Measurements from ENCODE around the gene HTR4.
"Not testable (repeated sequence)": the region's sequence is repeated elsewhere in the genome, so short reads cannot be mapped to it uniquely, and the experiment has no call there.

The HTR4 gene

DNA sequence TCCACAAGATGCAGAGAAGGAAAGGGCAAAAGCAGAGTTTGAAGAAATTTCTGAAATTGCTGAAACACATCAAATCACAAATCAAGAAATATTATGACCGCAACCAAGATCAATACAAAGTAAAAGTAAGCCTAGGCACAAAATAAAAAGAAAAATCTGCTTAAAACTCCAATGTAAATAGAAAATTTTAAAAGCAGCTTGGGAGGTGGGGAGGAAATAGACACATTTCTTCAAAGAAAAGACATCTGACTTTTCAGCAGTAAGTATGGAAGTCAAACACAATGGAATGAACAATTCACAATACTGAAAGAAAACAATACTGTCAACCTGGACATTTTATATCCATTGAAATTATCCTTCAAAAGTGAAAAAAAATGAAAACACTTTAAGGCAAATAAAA is 55.1 kb downstream of the HTR4 start:
- DNase-seq = no peak

DNA sequence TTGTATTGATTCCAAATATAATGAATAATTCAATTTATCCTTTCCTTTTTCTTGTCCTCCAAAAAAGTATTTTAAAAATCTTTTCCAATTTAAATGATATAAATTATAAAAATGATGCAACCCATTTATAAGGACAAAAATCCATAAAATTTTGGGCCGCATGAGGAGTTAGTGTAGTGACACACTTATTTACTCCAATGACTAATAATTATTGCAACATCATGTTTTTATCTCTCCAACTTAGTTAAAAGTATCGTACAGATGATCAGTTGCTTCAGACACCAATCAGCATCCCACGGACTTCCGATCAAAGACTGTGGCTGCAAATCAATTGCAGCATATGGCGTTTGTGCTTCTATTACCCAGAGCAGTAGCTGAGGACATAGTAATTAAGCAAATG is 58.6 kb downstream of the HTR4 start:
- no peak for DNase-seq

DNA sequence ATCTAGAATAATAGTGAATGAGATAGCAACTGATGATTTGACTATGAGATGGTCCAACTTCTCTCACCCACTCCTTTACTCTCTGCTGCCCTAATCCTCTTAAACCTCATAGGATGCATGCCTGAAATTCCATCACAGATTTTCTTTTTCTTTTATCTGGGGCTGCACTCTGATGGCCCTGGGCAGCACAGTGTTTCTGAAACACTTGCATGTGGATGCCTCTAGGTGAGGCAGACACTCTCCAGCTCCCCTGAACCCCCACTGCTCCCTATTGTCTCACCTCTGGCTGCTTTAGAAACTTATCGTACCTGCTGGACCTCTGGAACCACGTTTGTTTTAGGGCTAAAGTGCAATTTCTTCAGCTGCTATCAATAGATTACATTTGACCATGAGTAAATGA is 67.5 kb downstream of the HTR4 start:
- DNase-seq = no peak

DNA sequence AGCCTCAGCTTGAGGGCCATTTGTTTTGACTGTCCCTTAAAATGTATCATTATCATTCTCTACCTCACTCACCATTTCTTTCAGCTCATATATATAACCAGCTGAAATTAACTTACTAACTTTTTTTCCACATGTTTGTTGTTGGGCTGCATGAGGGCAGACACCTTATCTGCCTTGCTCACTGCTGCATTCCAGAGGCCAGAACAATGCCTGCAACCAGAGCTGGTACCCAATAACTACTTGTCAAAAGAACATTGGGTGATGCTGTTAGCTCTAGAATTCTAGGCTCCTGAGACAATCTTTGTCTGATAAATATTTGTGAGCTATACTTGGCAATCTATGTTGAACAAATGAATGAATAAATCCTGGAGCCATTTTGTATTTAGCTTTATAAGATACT is 68.3 kb downstream of the HTR4 start:
- no peak for DNase-seq

DNA sequence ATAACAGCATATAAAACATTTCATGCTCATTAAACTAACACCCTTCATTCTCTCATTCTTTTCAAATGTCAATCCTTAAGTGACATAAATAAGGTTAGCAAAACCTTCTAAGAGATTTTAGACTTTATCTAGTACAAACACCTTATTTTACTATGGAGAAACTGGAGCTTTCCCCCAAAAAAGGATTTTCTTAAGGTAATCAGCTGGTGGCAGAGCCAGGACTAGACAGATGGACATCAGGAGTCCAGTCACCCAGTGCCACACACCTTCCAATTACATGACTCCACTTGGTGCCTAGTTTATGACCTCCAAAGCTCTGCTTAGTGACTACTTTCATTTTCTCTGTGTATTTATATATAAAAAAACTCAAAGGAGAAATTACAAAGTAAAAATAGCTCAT is 70.2 kb downstream of the HTR4 start:
- DNase-seq = no peak

DNA sequence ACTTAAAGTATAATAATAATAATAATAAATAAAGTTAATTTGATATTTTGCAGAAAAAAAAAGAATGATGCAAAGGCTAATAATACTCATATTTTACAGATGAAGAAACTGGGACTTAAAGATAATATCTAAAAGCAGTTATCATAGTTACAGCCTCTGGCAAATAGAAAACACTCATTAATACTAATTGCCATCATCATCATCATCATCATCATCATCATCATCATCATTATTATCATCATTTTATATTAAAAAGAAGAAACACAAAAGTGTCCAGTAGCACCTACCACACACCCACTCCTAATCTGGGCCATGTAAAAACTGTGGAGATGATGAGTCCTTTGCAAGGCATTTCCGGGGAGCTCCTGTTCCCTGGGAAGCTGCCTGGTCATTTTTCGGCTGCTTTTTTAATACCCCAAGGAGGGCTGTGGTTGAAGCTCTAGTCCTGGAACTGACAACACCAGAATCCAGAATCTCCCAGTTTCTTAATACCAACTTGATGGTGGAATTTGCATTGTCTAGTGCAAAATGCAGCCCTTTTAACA is 70.8 kb downstream of the HTR4 start:
- no peak for DNase-seq

DNA sequence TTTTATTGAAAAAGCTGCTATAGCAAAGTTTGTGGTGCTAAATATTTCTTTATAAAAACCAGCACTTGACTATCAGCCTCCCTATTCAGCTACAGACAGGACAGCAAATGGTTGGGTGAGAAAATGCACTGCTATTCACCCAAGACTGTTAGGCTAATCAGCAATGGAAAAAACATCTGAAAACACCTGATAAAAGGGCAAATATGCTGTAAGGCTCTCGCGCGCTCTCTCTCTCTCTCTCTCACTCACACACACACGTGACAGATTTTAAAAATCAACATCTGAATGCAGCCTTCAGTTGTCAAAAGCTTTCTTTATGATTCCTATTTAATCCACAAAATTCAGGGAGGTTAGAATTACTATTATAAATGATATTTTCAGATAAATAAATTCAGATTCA is 80.2 kb downstream of the HTR4 start:
- DNase-seq = no peak

DNA sequence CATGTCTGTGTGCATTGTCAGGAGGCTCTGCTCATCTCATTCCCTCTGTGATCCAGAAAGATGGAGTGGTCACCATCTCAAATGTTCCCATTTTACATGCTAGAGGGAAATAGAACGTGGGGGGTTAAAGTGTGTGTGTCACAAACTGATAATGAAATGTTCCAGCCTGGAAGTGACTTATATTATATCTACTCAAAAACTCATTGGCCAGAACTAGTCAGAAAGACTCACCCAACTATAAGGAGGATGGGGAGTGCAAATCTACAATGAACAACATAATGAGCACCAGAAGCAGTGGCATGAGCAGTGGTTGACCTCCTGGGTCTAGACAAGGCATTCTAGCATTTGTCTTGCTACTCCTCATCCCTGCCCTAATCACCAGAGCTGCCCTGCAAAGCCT is 81.0 kb downstream of the HTR4 start:
- DNase-seq = no peak

DNA sequence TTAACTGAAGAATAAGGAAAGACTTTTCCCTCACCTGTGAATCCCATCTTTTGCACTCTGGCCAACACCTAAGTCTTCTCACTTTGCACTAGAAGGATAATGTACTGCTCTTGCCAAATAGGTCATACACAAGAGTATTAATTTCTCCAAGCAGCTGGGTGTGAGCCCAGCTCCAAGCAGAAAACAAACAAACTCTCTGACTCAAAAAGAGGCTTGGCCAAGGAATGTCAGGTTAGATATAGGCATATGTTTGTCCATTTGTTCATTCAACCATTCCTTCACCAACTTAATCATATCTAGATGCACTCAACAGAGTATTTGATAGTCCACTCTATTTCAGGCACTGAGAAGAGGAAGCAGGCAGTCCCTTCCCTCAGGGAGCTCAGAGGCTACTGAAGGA is 84.4 kb downstream of the HTR4 start:
- DNase-seq = no peak

DNA sequence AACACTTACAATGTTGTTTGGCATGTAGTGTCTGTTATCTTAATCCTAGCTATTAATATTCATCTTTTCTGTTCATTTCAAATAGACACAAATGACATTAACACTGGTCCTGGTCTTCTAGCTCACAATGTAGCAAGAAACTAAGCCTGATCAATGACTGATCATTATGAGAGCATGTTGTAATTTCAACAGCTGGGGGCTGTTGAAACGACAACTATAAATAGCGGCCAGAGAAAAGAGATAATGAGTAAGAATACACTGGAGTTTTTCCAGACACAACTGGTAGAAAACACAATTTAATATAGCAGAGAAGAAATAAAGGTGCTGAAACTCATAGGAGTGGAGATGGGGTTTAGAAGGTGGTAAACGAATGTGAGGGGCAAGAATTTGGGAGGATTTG is 89.2 kb downstream of the HTR4 start:
- DNase-seq = no peak

DNA sequence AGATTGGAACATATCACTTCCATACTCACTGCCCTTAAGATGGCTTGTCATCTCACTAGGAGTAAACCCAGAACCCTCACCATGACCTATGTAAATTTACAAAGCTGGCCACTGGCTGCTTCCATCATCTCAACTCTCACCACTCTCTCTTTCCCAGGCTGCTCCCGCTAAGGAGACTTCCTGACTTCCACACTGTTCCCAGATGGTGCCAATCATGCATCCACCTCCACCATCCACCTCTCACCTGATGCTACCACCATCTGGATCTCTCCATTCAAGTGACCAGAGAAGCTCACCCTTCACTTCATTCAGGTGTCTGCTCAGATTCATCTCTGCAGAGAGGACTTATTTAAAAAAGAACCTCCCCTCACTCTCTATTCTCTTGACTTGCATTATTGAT is 91.3 kb downstream of the HTR4 start:
- no peak for DNase-seq

DNA sequence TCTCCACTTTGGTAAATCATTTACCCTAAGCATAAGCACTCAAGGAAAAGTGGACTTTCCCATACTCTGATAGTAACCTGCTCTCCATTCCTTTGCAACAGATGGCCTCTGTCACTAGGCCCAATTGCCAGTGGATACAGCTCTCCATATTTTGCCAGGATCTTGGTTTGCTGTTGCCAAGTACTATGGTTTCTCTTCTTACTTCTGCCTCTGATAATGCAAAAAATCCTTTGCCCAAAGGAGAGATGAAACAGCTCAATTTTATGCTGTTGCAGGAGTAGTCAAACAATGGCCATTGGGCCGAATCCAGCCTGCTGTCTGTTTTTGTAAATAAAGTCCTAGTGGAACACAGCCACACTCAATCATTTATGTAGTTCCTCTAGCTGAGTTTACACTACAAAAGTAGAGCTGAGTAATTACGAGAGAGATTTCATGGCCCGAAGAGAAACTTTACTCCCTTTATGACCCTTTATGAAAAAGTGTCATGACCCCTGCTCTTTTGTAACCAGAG is 92.5 kb downstream of the HTR4 start:
- no peak for DNase-seq

DNA sequence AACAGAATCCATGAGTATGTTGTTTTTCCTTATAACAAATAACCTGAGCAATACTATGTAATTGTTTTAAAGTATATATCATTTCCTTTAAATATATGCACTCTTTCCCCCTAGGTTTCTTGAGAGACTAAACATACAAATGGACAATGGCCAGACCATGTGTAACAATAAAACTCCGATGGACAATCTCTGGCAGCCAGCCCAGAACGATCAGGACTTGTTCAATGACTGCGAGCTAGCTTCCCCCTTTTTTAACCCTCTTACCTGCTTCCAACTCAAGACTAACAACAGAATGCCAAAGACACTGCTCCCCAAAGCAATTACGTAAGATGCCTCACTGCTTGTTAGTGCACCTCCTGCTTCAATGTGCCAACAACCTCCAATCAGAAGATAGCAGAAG is 94.9 kb downstream of the HTR4 start:
- DNase-seq = no peak

DNA sequence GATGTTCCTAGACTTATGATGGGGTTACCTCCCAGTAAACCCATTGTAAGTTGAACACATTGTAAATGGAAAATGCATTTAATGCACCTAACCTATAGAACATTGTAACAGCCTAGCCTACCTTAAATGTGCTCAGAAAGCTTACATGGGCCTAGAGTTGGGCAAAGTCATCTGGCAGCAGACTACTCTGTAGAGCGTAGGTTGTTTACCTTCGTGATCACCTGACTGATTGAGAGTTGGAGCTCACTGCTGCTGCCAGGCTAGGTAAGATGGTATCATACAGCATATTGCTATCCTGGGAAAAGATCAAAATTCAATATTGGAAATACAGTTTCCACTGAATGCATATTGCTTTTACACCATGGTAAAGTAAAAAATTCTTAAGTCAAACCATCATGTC is 95.4 kb downstream of the HTR4 start:
- no peak for DNase-seq

DNA sequence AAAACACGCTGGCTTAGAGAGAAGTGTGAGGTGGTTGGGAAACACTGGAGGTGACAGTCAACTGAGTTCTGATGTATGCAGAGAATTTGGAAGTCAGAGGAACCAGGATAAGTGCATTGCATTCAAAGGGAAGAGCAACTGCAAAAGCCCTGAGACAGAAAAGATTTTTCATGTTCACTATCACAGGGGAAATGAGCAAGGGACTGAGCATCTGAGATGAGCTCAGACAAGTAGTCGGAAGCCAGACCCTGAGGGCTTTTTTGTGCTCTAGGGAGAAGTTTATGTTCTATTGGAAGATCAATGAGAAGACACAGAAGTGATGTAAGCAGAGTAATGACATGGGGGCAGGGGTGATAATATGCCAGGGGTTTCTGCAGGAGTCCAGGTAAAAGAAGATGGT is 97.5 kb downstream of the HTR4 start:
- DNase-seq = no peak

DNA sequence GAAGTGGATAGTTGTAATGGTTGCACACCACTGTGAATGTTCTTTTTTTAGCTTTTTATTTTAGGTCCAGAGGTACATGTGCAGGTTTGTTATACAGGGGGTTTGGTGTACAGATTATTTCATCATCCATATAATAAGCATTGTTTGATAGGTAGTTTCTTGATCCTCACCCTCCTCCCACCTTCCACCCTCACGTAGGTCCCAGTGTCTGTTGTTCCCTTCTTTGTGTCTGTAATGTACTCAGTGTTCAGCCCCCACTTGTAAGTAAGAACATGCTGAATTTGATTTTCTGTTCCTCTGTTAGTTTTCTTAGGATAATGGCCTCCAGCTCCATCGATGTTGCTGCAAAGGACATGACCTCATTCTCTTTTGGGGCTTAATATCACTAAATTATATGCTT is 99.7 kb downstream of the HTR4 start:
- DNase-seq = no peak

DNA sequence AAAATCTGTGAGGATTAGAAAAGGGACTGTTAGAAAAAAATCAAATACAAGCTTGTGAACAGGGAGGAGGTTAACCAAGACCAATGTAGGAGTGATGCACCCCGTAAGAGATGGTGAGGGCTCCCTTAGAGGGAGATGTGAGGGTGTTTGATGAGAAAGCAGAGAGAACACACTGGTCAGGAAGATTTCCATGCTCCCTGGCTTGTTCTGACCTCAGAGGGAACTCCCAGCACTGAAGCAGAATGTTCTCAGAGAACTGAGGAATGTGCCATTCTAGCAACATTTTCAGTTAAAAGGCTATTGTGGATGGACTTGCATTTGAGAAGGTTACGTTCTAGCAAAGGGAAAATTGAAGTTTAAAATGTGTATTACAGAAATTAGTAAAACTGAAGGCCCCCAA is 110.6 kb downstream of the HTR4 start:
- DNase-seq = no peak

DNA sequence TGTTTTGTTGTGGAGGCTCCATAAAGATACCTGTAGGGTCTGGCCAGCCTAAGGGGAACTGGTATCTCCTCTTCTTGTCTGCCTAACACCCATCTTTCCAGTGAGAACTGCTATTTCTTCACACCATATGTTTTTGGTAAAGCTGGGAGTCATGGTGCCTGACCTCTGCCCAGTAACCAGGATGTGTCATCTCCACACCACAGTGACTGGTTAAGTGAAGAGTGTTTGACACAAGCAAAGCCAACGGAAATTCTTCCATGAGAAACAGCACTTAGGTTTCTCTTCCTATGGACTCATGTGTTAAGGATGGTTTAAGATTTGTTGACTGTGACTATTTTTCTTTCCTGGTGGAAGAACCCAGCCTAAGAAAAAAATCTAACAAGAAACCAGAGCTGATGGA is 111.5 kb downstream of the HTR4 start:
- no peak for DNase-seq

DNA sequence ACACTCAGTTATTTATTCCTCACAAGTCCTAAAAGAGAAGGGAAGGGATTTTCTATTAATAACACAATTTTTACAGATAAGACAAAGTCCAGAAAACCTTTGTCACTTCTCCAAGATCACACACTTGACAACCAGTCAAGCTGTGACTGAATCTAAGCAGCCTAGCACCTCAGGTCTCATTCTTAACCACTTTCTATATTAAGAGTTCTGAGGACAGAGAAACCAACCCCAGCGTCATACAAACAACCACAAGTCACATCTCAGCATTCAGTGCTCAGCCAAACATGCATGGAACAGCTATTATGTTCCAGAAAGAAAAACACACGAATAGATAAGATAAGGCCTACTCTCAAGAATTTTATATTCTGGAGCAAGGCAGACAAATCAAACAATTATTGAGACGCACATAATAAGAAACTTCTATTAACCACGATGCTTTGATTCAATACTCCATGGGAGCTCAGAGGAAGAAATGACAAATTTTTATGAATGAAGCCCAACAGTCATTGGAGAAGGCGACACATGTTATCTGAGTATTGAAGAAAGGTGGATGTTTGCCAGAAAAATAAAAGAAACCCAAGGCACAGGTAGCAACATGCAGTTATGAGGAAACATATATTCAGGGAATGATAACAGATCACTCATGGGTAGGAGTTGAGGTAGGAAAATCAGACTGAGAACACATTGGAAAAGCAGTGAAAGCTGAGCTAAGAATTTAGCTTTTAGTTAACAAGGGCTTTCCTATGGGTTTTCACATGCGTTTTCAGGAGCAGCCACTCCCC is 113.1 kb downstream of the HTR4 start:
- no peak for DNase-seq

DNA sequence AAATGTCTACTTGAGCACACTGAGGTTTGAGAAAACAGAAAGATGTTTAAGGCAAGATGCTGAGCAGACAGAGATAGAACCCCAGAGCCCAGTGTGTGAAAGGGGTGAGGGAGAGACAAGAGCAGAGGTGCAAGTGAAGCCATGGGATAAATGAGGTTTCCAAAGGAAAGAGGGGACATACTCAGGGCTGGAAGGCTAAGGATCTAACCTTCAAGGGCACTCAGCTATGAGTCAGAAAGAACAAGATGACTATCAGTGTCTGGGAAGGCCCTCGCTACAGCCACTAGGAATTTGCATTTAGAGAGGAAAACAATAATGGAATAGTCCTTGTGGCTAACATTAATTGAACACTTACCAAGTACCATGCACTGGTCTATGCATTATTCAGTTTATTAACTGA is 113.7 kb downstream of the HTR4 start:
- DNase-seq = no peak

DNA sequence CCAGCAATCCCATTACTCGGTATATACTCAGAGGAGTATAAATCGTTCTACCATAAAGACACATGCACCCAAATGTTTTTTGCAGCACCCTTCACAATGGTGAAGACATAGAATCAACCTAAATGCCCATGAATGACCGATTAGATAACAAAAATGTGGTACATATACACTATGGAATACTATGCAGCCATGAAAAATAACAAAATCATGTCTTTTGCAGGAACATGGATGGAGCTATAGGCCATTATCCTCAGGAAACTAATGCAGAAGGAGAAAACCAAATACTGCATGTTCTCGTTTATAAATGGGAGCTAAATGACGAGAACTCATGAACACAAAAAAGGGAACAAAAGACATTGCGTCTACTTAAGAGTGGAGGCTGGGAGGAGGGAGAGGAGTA is 114.5 kb downstream of the HTR4 start:
- no peak for DNase-seq

DNA sequence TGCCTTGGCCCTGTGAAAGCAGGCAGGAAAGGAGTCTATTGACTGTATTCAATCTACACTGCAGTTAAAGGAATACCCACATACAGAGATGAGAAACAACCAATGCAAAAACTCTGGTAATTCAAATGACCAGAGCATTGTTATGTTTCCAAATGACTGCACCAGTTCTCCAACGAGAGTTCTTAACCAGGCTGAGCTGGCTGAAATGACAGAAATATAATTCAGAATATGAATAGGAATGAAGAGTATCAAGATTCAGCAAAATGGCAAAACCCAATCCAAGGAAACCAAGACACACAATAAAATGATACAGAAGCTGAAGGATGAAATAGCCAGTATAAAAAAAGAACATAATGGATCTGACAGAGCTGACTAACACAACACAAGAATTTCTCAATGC is 119.1 kb downstream of the HTR4 start:
- no peak for DNase-seq

DNA sequence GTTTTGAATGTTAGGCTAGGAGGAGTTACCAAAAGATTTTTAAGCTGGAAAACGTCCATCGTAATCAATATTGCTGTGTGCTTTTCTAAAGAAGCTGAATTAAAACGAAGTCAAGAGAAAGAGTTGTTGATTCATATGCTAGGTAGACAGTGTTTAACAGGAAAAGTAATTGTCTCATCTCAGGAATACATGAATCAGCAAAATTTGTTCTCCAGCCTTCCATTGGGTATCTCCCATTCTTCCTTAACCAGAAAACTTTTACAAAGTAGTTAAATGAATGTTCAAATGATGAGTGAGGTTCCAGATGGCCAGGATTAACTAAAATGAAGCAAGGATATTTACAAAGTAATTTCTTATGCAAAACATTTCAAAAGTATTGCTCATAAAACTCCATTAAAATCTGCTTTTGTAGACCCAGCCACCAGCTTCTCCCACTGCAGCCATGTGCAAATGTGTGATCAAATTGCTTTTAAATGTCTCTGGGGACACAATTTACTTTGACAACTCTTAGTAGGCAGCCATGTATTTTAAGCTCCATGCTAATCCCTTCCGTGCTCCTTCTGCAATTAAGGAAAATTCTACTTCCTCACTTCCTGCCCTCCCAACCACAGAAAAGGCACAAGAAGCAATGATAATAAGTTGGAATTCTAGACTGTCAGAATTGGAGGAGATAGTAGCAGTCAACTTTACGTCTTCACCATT is 121.2 kb downstream of the HTR4 start:
- no peak for DNase-seq

DNA sequence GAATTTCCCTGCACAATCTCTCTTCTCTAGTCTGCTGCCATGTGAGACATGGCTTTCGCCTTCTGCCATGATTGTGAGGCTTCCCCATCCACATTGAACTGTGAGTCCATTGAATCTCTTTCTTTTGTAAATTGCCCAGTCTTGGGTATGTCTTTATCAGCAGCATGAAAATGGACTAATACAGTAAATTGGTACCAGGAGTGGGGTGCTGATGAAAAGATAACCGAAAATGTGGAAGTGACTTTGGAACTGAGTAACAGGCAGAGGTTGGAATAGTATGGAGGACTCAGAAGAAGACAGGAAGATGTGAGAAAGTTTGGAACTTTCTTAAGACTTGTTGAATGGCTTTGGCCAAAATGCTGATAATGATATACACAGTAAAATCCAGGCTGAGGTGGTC is 124.9 kb downstream of the HTR4 start:
- not testable (repeated sequence) for DNase-seq
